ENCODE measurements around the gene NBAS.

Gene NBAS

DNA sequence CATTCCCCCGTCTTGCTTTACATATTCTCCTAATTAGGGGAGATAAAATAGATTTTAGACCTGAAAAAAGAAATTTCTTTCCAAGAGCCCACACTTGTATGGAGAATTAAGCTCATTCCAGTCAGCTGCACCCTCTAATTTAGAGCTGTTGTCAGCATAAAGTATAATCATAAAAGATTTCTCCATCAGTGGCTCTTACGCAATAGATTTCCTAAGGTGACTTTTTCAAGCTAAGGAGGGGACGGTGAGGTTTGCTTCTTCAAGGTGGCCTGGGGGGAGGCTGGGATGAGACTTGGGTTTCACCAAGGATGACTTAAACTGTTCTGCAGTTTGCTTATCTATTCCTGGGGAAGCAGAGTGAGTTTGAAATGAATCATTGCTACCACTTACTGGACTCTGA, 426.2 kb downstream of the NBAS start:
- no peak overlapping the region for H3K4me3 ChIP-seq (ENCODE audit: low read depth, low read length)
- TF ChIP-seq, protein P1, sequence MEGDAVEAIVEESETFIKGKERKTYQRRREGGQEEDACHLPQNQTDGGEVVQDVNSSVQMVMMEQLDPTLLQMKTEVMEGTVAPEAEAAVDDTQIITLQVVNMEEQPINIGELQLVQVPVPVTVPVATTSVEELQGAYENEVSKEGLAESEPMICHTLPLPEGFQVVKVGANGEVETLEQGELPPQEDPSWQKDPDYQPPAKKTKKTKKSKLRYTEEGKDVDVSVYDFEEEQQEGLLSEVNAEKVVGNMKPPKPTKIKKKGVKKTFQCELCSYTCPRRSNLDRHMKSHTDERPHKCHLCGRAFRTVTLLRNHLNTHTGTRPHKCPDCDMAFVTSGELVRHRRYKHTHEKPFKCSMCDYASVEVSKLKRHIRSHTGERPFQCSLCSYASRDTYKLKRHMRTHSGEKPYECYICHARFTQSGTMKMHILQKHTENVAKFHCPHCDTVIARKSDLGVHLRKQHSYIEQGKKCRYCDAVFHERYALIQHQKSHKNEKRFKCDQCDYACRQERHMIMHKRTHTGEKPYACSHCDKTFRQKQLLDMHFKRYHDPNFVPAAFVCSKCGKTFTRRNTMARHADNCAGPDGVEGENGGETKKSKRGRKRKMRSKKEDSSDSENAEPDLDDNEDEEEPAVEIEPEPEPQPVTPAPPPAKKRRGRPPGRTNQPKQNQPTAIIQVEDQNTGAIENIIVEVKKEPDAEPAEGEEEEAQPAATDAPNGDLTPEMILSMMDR (IDR thresholded peaks at IDR 0.05; ENCODE audit: insufficient read depth, low read length, missing control alignments) = no peak
- CTCF ChIA-PET = no interaction called here
- DNase-seq (ENCODE audit: low read depth, low spot score) = no peak
- POLR2A ChIA-PET = no interaction called here

DNA sequence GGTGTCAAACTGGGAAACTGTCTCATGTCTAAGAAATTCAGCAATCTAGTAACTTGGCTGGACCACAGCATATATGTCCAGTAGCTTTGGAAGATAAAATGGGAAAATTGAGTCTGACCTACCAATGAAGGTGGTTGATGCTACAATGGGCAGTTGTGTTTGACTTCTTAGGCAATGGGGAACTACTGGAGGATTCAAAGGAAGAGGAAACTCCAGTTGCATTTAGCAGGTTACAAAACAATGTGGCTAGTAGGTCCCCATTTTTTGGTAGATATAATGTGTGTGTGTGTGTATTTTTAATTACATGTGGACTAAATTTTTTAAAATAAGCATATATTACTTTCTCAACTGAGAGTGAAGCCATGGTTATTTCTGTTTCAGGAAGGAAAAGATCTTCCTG, 427.7 kb downstream of the NBAS start:
- no peak for DNase-seq (ENCODE audit: low read depth, low spot score)
- ChIA-PET CTCF (no interaction called here), POLR2A (no interaction called here)
- TF ChIP-seq, protein P1 (IDR thresholded peaks at IDR 0.05; ENCODE audit: insufficient read depth, low read length, missing control alignments) = no peak
- H3K4me3 ChIP-seq (ENCODE audit: low read depth, low read length) = no peak overlapping the region

DNA sequence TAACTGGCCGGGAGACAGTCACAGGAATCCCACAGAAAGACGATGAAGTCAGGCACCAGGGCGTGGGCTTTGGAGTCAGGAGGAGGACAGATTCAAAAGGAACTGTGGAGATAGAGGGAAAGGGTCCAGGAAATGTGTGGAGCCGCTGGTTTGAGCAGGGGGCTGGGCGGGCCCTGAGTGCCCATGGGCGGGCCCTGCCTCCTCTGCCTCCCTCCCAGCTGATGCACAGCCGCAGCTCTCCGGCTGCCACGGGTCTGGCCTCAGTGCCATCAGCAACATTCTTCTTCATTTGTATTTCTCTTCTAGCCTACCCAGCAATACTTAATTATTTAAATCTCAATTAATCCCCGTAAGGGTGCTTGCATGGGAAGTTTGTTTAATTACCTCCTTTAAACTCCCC, 432.3 kb downstream of the NBAS start:
- no peak for DNase-seq (ENCODE audit: low read depth, low spot score)
- TF ChIP-seq, protein P1 (IDR thresholded peaks at IDR 0.05; ENCODE audit: insufficient read depth, low read length, missing control alignments) = no peak
- no peak overlapping the region for H3K4me3 ChIP-seq (ENCODE audit: low read depth, low read length)
- CTCF ChIA-PET = no interaction called here
- POLR2A ChIA-PET = no interaction called here

DNA sequence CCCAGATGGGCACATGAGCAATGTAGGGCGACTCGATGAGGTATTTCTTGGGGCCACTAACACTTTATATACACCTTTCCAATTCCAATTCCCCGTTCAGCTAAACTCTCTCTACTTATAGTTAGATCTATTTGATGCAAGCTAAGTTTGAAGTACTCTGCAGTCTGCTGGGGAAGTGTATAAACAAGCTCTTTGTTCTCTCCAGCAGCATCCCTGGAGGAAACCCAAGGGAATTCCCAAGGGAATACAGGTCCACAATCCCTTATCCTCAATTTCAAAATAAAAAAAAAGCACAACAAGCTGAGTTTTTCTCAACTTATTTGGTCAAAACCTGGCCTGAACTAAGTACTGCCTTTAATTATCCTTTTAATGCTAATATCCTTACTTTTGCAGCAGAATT, 433.3 kb downstream of the NBAS start:
- POLR2A ChIA-PET = no interaction called here
- TF ChIP-seq, protein P1 (IDR thresholded peaks at IDR 0.05; ENCODE audit: insufficient read depth, low read length, missing control alignments) = no peak
- DNase-seq (ENCODE audit: low read depth, low spot score) = no peak
- H3K4me3 ChIP-seq (ENCODE audit: low read depth, low read length) = no peak overlapping the region
- CTCF ChIA-PET = no interaction called here

DNA sequence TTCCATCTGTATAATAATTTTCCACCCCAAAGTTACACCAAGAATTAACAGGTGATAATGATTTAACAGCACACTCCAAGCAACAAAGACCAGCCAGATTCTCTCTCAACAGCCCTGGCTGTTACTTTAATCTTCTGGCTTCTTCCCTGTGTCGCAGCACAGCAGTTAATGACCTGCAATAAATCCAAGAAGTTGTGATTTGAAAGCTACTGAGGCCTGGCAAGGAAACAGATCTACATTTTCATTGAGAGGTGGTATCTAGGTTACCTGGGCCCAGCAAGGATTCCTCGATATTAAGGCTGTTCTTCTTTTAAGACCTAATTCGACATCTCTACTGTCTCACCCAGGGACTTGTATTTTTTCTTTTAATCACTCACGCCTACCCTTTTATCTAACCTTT, 433.8 kb downstream of the NBAS start:
- CTCF ChIA-PET = no interaction called here
- POLR2A ChIA-PET = no interaction called here
- TF ChIP-seq, protein P1 (IDR thresholded peaks at IDR 0.05; ENCODE audit: insufficient read depth, low read length, missing control alignments) = no peak
- H3K4me3 ChIP-seq (ENCODE audit: low read depth, low read length) = no peak overlapping the region
- no peak for DNase-seq (ENCODE audit: low read depth, low spot score)

DNA sequence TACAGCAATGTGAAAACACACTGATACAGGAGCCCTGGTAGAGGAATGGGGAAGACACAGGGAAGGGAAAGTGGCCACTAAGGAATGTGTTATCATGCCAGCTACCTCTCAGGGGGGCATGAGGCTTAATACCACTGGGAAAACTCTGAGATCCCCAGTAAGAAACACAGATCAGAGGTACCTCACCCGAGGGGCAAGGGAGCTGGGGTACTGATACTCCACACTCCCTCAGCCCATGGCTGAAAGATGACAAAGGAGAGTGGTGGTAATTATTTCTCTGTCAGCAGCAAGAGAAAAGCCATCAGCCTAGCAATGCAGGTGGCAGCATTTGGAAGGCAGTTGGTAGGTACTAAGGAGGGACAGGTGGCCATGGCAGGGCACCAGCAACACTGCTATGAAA, 434.8 kb downstream of the NBAS start:
- TF ChIP-seq, protein P1 (IDR thresholded peaks at IDR 0.05; ENCODE audit: insufficient read depth, low read length, missing control alignments) = no peak
- no peak for DNase-seq (ENCODE audit: low read depth, low spot score)
- CTCF ChIA-PET = no interaction called here
- POLR2A ChIA-PET = no interaction called here
- no peak overlapping the region for H3K4me3 ChIP-seq (ENCODE audit: low read depth, low read length)

Measured in AG04449 (cell line).